AG09319 (cell line): ENCODE data around the gene MRPL28.
A peak's percentile ranks its signal among the peaks of the same experiment; 100 is the strongest.
"Not testable (repeated sequence)": the region's sequence is repeated elsewhere in the genome, so short reads cannot be mapped to it uniquely, and the experiment has no call there.

Experiments
- DNase-seq: peaks from one replicate; pipeline ENCODE4 v3.0.0-alpha.2; 2010; ENCODE audit warnings: low read depth; ENCODE audit errors: extremely low read depth
- CTCF ChIP-seq: IDR thresholded peaks from 2 replicates; pipeline ENCODE4 v1.5.1; 2011; ENCODE audit warnings: low read depth, mild to moderate bottlenecking, inconsistent platforms, low read length, moderate library complexity

Gene MRPL28

DNA sequence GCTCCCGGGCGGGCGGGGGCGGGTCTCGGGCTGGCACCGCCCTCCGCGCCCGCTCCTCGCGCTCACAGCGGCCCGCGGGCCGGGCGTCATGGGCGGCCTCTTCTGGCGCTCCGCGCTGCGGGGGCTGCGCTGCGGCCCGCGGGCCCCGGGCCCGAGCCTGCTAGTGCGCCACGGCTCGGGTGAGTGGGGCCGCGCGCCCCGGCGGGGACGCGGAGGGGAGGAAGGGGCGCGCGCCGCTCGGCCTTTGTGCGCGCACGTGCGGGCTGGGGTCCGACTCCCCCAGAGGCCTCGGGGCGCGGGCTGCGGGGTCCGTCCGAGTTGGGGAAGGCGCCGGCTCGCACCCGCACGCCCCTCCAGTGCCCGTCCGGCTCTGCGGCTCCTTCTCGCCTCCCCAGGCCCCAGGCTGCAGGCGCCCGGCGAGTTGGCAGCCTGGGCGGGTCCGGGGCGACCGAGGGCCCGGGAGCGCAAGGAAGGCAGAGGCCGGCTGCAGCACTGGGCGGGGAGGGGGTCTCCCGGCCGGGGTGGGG lies 26.9 kb upstream of the MRPL28 start, which contains the start of gene NME4:
Gene NME4, plus strand, starts transcription at position 65 of the 527 bp plus-strand sequence. Its CDS starts 24 bp downstream, at position 89.
- TF ChIP-seq CTCF = no peak
- no peak for DNase-seq

- no peak for DNase-seq
Observed at GRCh38 chr16:396605-397004, 26.3 kb upstream of the MRPL28 start.

DNA sequence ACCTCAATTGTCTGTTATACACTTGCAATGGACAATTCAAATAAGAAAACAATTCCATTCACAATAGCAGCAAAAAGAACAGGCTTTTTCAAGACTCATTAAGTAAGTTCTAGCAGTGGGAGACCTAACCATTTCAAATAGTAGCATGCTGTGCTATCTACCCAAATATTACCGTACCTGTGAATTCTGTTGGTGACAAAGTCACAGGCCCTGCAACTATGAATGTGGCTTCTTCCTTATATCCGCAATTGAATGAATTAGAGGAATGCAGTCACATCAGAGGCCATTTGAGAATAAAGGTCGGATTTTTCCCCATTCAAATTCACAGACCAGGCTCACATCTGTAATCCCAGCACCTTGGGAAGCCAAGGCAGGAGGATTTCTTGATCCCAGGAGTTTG lies 25.9 kb upstream of the MRPL28 start:
- no peak for TF ChIP-seq CTCF
- no peak for DNase-seq

More at GRCh38 chr16:396605-397004, 26.3 kb upstream of the MRPL28 start:
- no peak for TF ChIP-seq CTCF

DNA sequence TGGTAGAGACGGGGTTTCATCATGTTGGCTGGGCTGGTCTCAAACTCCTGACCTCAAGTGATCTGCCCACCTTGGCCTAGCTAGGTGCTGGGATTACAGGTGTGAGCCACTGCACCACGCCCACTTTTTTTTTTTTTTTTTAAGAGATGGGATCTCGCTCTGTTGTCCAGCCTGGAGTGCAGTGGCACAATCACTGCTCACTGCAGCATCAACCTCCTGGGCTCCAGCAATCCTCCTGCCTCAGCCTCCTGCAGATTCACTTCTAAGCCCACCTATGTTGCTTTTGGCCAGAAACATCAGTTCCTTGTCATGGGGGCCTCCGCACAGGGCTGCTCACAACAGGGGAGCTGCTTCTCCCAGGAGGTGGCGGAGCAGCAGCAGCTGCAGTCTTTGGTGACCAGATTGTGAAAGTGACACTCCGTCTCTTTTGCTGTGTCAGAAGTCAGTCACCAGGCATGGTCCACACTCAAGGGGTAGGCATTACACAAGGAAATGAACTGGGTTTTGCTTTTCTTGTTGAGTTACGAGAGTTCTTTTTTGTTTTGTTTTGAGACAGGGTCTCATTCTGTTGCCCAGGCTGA lies 22.2 kb upstream of the MRPL28 start:
- no peak for DNase-seq
- TF ChIP-seq CTCF = no peak

GRCh38 chr16:391885-392335 lies 21.6 kb upstream of the MRPL28 start:
- peak; percentile 67 for TF ChIP-seq CTCF
- DNase-seq = no peak

DNA sequence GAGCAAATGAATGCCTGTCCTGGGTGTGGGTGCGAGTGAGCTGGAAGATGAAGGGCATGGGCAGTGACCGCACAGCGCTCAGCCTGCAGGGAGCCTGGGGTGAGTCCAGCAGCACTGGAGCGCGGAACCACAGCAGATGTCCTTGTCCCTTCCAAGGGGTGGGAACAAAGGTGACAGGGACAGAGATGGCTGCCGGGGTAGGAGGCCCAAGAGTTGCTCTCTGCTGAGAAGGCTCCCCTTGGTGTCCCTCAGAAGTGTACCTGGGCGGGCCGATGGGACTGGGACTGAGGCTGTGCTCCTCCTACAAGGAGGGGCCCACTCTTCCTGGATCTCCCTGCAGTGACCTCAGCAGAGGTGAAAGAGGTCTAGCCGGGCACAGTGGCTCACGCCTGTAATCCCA lies 19.0 kb upstream of the MRPL28 start:
- no peak for TF ChIP-seq CTCF
- no peak for DNase-seq

DNA sequence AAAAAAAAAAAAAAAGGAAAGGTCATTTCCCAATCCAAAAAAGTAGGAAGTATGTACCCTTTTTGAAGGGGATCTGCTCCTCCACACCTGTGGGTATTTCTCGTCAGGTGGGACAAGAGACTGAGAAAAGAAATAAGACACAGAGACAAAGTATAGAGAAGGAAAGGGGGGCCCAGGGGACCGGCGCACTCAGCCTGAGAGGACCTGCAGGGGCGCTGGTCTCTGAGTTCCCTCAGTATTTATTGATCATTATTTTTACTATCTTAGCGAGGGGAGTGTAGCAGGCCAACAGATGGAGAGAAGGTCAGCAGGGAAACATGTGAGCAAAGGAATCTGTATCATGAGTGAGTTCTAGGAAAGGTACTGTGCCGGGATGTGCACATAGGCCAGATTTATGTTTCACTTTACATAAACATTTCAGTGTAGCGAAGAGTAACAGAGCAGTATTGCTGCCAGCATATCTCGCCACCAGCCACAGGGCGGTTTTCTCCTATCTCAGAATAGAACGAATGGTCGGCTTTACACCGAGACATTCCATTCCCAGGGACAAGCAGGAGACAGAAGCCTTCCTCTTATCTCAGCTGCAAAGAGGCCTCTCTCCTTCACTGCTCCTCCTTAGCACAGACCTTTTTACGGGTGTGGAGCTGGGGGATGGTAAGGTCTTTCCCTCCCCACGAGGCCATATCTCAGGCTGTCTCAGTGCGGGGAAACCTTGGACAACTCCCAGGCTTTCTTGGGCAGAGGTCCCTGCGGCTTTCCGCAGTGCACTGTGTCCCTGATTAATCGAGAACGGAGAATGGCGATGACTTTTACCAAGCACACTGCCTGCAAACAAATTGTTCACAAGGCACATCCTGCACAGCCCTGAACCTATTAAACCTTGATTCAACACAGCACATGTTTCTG lies 17.7 kb upstream of the MRPL28 start:
- not testable (repeated sequence) for DNase-seq
